CD4-positive, alpha-beta T cell treated with Interleukin-4 for 1 hour (primary cell): ENCODE results near the gene MED12L.
A peak's percentile ranks its signal among the peaks of the same experiment; 100 is the strongest.

Experiments used
- DNase-seq, 2 donors: peaks; one replicate each; pipeline ENCODE4 v3.0.0-alpha.2; 2020 to 2022

MED12L gene

DNA sequence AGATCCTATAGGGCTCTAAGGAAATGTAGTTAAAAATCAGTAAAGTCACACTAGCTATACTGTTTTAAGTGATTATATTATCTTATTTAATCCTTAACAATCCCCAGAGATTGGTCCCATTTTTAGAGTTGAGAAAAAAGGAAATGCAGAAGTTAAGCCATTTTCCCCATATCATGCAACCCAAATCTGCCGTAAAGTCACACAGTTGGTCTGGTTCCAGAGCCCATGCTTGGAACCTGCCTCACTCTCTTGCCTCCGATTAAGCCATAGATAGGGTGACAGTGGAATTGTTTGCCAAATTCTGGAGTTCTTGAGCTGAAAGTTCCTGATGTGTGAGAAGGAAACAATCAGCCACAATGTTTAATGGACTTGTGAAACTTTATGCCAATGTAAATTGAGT, 246.2 kb downstream of the MED12L start:
- no peak for DNase-seq

DNA sequence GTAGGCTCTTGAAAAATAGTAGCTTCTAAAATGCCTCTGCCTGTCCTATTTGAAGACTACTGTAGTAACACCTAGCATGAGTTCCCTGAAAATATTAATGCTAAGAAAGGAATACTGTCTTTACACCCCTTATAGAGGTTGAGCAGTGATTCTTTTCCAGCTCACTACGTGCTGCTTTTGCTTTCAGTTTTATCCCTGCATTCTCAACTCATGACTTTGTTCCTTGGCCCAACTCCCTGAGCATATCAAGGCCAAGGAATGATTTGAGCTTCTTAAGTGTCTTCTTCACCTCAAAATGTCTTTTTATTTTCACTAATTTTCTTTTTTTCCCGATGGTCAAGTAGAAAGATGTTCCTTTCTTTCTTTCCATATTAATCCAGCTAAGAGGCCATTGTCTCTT, 260.4 kb downstream of the MED12L start:
- DNase-seq = no peak

DNA sequence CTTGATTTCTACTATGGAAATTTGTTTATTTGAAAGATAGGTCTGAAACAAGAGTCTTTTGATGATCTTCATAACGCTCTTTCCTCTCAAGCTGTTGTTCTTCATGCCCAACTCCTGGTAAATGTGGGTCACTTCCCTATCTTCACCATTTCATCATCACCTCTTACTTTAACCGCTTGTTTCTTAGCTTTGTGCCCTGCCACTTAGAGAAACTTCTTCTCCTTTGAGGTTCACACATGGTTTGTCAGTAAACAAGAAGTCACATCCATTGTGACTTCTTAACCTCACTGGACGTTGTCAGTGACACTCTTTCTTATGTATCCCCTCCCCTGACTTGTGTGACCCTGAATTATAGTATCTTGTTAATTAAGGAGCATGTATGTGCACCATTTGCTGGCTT, 260.8 kb downstream of the MED12L start:
- DNase-seq = no peak

DNA sequence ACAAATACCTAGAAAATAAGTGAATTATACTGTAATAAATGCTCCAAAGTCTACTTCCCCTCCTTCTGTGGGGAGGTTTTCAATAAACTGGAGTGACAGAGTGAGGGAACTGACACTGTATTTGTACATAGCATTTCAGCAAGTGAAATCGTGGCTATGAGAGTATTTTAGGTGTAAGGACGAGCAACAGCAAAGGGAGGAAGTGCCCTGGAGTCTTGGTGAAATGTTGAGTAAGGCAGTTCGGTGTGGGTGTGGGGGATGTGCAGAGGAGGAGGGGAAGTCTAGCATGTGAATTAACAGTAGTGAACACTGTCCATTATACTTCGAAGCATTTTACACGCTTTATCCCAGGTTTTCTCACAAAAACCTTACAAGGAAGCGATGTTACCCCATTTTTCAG, 262.0 kb downstream of the MED12L start:
- peak; percentile 15 to 41 for DNase-seq

DNA sequence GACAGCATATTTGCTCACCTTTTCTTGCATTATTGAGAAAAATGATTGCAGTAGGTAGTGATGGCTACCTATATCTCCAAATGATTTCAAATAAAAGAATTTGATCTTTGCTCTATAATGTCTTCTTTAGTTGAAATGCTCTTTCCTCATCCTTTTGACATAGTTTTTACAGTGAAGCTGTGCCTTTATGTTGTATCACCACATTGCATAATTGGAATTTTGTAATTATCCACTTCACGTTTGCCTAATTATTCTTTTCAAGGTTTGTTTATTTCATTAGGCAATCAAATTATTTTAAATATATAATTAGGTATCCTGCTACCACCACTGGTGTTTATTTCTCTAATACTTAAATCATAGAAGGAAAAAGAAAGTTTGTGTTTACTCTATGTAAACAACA, 265.2 kb downstream of the MED12L start:
- no peak for DNase-seq

DNA sequence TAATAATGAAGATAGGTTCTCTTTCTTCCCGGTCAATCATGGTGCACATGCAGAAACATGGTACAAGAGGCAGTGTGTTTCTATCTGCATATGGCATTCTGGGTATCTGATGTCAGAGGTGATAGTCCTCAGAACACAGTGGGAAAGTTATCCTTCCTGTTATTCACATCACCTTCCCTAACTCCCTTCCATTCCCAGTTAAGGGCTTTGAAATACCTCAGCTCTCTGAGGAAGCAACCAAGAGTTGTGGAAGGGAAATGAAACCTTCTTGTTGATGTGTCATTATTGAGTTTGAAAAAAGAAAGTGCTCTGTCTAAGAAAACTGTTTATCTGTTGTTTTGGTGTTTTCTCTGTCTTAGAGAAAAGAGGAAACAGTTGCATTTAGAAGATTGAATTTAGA, 265.8 kb downstream of the MED12L start:
- no peak for DNase-seq

DNA sequence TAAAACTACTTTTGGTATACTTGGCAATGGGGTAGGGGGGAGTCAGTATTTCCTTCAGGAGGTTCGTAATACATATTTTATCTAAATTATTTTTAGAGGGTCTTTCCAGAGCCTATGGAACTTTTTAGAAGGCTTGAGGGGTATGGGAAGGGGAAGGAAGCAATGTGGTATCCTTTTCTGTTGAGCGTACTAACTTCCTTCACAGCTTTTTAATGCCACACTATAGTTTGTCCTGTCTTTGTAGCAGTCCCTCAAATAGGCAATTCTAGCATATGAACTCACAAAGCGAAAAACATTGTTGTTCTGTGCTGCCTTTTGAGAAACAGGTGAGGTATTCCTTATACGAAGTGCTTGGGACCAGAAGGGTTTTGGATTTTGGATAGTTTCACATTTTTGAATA, 266.2 kb downstream of the MED12L start:
- no peak for DNase-seq

DNA sequence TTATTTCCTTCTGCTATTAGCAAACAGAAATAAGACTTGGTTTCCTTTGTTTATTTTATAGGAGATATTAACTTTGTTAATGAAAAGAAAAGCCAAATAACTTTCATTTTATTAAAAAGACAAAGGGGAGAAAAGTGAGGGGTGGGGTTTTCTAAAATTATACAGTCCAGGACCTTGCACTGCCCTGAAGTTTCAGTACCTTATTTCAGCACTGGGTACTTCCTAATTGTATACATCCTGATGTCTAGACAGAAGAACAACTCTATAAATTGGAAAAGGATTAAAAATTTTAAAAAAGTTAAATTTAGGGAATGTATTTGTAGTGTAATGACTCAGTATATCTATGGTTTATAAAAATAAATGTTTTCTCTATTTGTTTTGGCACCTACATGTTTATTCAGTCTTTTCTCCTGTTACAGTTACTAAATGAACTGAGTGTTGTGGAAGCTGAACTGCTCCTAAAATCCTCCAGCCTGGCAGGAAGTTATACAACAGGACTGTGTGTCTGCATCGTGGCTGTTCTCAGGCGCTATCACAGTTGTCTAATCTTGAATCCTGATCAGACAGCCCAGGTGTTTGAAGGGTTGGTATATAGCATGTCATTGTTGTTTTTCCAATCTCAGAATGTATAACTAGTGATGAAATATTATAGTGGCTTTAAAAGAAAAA, 271.5 kb downstream of the MED12L start:
- DNase-seq = no peak

DNA sequence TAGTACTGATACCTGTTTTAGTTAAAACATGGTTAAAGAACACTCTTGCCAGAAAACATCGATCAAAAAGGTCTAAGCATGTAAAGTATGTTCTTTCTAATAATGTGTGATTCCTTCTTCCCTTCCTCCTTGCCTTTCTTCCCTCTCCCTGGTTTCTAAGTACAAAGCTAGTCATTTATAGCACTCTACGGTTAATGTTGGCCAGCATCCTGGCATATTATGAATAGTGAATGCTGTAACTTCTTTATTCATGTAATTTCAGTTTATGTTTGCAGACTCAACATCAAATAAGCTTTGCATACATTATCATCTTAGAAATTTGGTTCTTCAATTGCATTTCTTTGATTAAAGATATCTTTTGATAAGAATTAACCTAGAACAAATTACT, 272.0 kb downstream of the MED12L start:
- no peak for DNase-seq

DNA sequence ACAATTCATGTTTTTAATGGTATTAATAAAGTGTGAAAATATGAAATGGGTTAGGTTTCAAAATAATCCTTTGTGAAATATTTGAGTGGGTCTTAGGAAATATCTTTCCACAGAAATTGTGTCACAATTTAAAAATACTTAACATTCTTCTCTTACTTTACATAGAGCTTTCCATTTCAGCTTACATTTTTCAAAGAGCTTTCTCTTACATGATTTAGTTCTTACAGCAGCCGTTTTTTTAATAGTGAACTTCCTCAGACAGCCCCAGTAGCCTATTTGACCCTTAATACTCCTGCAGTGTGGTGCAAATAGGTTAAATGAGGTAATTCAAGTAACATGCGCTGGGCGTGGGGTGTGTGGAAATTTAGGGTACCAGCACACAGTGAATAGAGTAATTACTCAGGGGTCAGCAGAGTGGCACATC, 277.3 kb downstream of the MED12L start:
- DNase-seq = peak in 1 of 2 donors; percentile 34

DNA sequence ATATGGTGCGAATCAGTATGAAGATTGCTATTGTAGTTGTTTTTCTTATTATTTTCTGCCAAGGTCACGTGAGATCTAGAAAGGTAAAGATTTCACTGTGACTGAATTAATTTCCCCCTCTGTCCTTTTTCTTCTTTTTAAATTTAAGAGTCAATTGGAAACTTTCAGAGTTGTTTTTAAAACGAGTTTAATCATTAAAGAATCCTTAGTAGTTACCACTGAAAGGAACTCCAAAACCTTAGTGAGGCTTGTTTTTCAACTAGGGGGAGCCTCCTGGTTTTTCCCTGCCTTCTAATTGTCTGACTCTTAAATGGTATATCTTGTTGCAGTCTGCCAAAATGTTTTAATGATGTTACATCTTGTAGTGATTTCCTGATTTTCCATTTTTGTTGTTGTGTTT, 281.5 kb downstream of the MED12L start:
- DNase-seq = no peak

DNA sequence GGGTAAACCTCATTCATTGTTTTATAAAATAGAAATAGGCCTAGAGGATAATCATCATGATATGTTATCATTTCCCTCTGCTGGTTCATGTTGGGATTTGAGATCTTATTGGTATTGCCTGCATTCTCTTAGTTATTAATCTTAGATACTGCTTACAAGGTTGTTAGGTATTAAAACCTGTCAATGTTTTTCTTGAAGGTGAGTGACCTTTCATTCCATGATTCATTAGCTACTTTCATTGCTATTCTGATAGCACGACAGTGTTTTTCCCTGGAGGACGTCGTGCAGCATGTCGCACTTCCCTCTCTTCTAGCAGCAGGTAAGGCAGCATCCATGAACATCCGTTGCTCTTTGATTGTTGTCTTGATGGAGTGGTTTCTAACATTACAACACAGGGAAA, 282.0 kb downstream of the MED12L start:
- no peak for DNase-seq

DNA sequence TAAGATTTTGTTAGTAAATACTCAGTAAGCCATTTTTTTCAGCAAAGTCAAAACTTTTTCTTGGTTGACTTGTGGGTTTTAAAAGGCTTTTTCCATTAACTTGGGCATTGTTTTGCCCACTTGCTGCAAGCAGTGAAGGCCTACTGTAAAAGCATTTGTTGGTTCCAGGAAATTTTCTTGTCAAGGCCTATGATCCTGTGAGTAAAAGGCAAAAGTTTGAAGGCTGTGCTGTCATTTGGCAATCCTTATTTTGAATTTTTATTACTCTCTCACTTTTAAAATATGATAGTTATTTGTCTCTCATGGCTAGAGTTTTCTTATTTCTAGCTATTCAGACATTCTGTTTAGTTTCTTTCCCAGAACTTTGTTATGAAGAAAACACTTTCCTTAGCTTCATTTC, 286.1 kb downstream of the MED12L start:
- no peak for DNase-seq

DNA sequence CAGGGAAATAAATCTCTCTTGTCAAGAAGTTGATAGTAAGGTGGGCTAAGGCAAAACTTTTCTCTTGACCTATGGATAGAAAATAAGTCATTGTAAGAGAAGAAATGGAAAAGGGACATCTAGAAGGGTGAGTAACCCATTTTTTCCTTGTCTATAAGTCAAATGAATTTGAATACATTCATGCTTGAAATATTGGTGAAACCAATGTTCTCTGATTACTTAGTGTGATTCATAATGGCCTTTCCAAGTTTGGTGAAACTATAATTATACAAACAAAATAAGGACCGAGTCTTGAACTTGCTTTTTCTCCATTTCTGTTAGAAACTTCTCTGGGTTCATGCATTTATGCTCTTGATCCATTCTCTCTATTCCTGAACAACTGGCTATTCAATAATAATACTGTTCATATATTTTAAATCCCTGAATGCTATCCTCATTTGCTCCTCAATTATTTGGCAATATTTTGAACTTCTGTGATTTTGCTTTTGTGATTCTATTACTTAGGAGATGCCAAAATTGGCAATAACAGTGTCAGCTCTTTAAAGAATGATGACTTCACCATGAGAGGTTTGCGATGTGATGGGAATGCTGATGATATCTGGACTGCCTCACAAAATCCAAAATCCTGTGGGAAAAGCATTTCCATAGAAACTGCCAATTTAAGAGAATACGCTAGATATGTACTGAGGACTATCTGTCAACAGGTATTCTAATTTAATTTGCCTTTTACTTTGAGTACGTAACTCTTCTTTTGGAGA, 286.8 kb downstream of the MED12L start:
- DNase-seq = no peak

DNA sequence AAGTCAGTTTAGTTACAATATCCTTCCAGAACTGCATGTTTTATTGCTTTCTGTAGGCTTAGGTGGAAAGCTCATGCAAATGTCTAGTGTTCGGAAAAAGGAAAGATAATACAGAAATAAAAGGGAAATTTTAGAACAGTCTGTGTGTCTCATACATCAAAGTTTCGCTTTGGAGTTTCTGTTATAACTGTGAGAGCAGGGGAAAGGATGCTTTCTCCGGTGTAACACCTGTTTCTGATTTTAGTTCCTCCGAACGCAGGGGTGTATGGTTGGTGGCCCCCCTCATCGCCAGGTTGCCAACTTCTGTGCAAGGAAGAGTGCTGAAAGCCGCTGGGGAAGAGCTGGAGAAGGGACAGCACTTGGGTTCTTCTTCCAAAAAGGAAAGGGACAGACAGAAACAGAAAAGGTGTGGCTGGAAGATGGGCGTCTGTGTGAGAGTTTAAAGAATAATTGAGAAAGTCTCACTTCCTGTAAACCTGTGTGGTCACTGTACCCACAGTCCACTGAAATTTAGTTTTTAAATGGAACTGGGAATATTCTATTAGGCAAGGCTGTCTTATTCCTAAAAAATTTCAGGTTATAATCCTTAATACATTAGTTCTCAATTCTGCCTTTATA, 292.4 kb downstream of the MED12L start:
- DNase-seq = no peak

DNA sequence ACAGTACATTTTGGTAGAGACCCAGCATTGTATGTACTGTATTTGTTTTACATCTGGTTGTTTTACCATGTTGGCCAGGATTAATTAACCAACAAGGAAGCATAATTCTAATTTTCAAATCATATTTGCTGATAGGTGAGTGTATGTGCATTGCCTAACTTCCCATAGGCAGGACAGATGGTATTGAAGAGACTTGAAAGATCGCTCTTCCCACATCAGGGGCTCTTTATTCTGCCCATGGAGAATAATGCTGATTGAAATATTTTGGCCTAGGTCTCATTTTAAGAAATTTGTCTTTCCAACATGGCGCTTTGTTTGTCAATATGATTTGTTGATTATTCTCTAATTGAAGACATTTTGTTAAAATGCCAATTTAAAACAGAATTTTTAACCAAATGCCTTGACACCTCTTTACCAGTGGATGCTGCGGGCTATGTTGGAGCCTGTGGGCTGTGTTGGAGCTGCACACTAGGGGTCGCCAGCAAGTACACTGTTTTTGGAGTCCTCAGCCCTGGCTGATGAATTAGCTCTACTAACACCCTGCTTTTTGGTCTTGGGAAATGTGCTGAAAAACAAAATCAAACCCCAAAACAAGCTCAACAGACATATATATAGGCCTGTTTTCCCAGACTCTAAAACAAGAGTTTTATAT, 293.7 kb downstream of the MED12L start:
- DNase-seq = peak in 1 of 2 donors; percentile 43

DNA sequence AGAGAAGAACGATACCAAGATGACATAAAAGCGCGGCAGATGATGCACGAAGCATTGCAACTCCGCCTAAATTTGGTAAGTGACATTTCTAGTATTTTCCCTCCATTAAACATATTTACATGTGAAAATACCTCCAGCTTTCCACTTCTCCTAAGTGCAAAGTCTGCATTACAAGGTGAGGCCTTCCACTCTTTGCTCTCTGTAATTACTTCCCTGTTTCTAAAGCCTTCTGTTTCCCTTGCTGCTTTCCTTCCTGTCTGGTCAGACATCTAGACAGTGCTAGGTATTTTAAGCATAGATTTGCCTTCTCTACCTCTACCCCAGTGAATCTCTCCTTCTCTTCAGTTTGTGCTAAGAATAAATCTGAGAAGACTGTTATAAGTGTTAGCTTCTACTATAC, 297.2 kb downstream of the MED12L start:
- no peak for DNase-seq

DNA sequence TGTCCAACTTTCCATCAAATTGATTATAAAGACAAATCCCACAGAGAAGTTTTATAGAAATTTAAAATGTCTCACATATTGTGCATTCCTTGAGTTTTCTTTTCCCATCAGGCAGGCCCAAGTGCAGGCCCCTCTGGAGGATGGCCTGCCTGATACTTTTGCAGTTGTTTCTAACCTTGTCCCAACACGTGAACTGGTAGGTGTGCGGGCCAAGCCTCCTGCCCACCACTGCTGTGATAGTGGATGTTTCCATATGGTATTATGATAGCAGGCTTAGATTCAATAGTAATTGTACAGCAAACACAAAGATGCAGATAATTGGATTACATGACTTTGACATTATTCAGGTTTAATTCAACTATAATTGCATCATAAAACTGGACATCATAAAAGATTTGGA, 297.6 kb downstream of the MED12L start:
- DNase-seq = no peak

DNA sequence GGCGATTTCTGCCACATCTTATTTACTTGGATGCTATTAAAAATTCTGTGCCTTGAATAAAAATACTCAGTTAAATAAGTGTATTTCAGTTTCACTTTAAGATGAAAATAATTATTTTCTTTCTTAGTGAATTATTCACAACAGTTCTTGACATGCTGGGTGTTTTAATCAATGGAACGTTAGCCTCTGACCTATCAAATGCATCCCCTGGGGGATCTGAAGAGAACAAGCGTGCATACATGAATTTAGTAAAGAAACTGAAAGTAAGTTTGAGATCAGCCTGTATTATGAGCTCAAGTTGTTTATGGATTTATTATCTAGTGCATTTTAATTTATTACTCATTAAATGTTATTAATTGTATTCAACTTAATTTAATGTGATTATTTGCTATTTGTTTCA, 298.5 kb downstream of the MED12L start:
- DNase-seq = no peak

DNA sequence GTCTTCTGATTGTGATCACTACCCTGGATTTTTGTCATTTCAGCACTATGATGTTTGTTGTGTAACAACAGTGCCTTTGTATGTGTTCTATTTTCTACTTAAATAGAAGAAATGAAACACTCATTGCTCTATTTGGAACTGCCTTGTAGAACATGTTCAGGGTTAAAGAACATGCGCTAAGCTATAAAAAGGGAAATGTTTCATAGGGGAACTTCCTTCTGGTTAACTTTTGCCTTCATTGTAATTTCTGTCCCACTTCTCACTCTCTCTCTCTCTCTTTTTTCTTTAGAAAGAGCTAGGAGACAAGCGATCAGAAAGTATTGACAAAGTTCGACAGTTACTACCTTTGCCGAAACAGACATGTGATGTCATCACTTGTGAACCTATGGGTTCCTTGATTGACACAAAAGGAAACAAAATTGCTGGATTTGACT, 299.3 kb downstream of the MED12L start, which contains the start of gene P2RY12:
Gene P2RY12 (minus strand): TSS at position 13 of the 434 bp plus-strand sequence. CDS start 45,908 bp downstream, outside the sequence.
- peak in 1 of 2 donors; percentile 17 for DNase-seq

DNA sequence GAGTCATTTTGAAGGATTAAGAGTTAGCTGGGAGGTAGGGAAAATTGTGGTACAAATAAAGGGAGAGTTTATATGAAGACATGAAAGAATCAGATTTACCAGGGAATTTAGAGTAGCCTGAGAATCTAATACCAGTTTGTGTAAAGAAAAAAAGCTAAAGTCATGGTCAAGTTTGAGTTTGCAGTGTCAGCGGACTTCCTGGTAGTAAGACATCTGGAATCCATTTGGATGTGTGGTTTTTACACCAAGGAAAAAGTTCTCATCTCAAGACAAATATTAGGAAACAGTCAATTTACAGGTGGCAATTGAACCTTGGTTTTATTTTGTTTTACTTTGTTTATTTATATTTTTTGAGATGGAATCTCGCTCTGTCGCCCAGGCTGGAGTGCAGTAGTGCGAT, 300.6 kb downstream of the MED12L start:
- no peak for DNase-seq

DNA sequence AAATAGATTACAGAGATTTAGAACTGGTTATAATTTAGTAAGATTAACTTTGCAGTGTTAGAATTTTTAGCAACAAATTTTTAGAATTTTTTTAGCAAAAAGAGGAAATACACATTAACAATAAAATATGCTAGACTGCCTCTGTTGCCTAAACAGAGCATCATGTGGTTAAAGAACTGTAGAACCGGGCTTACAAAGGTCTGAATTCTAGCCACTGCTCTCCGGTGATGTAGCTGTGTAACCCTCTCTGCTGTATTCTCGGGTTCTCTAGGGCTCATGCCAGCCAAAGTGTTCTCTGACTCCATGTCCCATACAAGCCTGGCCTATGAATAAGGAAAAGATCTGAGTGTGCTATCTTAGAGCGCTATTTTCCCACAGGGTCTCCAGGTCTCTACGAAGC, 302.0 kb downstream of the MED12L start:
- no peak for DNase-seq

DNA sequence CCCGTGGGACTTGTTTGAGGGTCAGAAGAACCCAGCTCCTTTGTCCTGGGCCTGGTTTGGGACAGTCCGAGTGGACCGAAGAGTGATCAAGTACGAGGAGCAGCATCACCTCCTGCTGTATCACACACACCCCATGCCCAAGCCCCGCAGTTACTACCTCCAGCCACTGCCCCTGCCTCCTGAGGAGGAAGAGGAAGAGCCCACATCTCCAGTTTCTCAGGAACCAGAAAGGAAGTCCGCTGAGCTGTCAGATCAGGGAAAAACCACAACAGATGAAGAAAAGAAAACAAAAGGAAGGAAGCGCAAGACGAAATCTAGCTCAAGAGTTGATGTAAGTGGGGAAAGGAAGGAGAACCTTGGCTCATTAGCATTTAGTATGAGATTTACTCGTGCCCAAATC, 302.4 kb downstream of the MED12L start:
- peak in 1 of 2 donors; percentile 47 for DNase-seq

DNA sequence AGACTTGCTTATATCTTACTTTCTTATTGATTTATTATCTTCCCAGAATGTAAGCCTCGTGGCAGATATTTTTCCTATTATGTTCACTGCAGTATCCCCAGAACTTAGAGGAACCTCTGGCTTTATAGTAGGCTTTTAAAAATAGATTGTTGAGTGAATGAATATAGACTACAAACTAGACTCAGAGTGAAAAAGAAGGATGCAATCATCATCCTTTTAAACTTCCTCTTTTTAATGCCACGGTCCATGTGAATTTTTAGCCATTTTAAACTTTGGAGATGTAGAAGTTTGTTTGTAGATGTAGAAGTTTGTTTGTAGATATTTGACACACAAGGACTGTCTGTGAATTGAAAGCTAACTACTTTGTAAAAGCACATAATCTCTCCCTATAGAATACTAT, 306.3 kb downstream of the MED12L start:
- DNase-seq = no peak
